Measurements from ENCODE around the gene TFDP1. TPM values are rescaled to one million over a fixed set of nuclear protein-coding genes. Genes with fewer than 3 reads are reported as not detected.

The TFDP1 gene
- polyA plus RNA-seq, 1 of the 3 experiments (the other 2 are of a cell fraction), result 76.7 TPM

DNA sequence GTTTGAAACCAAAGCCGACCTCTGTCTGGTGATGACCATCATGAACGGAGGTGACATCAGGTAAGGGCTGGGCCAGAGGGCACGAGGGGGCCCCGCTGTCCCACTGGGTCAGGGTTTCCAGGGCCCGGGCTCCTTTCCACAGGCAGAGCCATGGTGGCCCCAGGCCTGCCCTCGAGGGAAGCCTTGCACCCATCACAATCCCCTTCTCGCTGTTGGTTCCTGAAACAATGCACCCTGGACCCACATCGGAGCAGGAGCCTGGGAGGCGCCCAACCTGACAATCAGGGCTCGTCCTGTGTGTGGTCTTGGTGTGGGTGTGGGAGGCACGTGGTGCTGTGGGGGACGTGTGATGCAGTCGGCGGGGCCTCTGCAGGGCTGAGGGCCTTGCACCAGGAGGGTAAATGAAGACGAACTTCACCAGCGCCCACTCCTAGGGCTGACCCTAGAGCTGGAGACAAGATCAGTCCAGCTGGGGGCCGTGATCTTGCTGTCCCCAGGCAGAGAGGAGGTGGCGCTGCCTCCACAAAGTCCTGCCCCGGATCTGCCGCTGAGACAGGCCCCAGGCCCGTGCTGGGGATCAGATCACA, 85.3 kb downstream of the TFDP1 start:
- H3K27ac ChIP-seq (ENCODE audit: low read depth in 2 of 2, low read length in 1 of 2), result no peak overlapping the region
- no peak overlapping the region for H3K4me2 ChIP-seq
- TF ChIP-seq GATA2 (CRISPR knock-in tag; IDR thresholded peaks at IDR 0.05), result no peak
- no peak for TF ChIP-seq YY1 (IDR thresholded peaks at IDR 0.05; ENCODE audit: low read depth)
- H3K27me3 ChIP-seq (ENCODE audit: insufficient read depth), result no peaks in the 10 kb centered on the region
- H3K36me3 ChIP-seq (replicated peaks in 1 of 2; ENCODE audit: control insufficient read depth in 1 of 2, insufficient read depth in 2 of 2, low read length in 1 of 2), result no peaks in the 10 kb centered on the region
- no peaks in the 10 kb centered on the region for H3K9me2 ChIP-seq
- H3K4me1 ChIP-seq (ENCODE audit: control insufficient read depth in 1 of 2, insufficient read depth in 2 of 2, low read depth in 1 of 2, low read length in 1 of 2), result no peaks in the 10 kb centered on the region; a peak in 1 of 4 replicates
- no peak for DNase-seq
- no peaks in the 10 kb centered on the region for H3K9me3 ChIP-seq
- peaks cover 11% of the 10 kb centered on the region for H3F3A ChIP-seq (replicated peaks; ENCODE audit: insufficient read depth)
- CTCF ChIA-PET, result interaction anchor here (0.8 to 1.5 kb wide), 2 partner anchors 55 to 571 kb away, joined by 3 to 7 read pairs; no protein-coding TSS in a partner anchor
- no peak overlapping the region for H2AFZ ChIP-seq (ENCODE audit: low read depth)
- H4K20me1 ChIP-seq (ENCODE audit: insufficient read depth), result no peaks in the 10 kb centered on the region
- H3K4me3 ChIP-seq (ENCODE audit: low read depth in 2 of 2, low read length in 1 of 2), result no peak overlapping the region
- H3K79me2 ChIP-seq (ENCODE audit: insufficient read depth), result no peaks in the 10 kb centered on the region
- no peak overlapping the region for H3K9ac ChIP-seq
- 83% methylated on average over 13 of the region's 21 CpGs for WGBS (ENCODE audit: low lambda C conversion rate)
- POLR2A ChIA-PET, result no interaction called here

DNA sequence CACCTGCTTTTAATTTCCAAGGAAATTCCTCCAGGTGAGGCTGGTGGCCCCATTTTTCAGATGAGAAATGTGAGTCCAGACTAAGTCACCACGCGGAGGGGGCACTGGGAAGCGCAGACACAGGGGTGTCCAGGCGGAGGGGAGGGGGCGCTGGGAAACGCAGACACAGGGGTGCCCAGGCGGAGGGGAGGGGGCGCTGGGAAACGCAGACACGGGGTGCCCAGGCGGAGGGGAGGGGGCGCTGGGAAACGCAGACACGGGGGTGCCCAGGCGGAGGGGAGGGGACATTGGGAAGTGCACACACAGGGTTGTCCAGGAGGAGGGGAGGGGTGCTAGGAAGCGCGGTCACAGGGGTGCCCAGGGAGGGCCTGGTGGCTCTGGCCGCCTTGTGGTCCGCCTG, 86.0 kb downstream of the TFDP1 start:
- no peaks in the 10 kb centered on the region for H3K9me3 ChIP-seq
- POLR2A ChIA-PET, result interaction anchor here (0.8 kb wide), 1 partner anchor 53 kb away, joined by 3 read pairs; no protein-coding TSS in a partner anchor
- DNase-seq, result no peak
- H3K27ac ChIP-seq (ENCODE audit: low read depth in 2 of 2, low read length in 1 of 2), result no peak overlapping the region
- no peaks in the 10 kb centered on the region for H3K9me2 ChIP-seq
- WGBS (ENCODE audit: low lambda C conversion rate), result 93% methylated on average over 13 of the region's 19 CpGs
- H3F3A ChIP-seq (replicated peaks; ENCODE audit: insufficient read depth), result peaks cover 10% of the 10 kb centered on the region
- no peak for TF ChIP-seq SMC3 (IDR thresholded peaks at IDR 0.05; ENCODE audit: low read depth, low read length)
- no peak for TF ChIP-seq RAD21 (IDR thresholded peaks at IDR 0.05; ENCODE audit: low read length)
- no peak for TF ChIP-seq CHD2 (IDR thresholded peaks at IDR 0.05; ENCODE audit: low read length, partially characterized antibody)
- no peak for TF ChIP-seq MXI1 (IDR thresholded peaks at IDR 0.05; ENCODE audit: low read depth, low read length)
- TF ChIP-seq, protein P1, sequence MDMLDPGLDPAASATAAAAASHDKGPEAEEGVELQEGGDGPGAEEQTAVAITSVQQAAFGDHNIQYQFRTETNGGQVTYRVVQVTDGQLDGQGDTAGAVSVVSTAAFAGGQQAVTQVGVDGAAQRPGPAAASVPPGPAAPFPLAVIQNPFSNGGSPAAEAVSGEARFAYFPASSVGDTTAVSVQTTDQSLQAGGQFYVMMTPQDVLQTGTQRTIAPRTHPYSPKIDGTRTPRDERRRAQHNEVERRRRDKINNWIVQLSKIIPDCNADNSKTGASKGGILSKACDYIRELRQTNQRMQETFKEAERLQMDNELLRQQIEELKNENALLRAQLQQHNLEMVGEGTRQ (IDR thresholded peaks at IDR 0.05; ENCODE audit: borderline replicate concordance, low read depth, low read length), result no peak
- TF ChIP-seq FOXJ3 (CRISPR knock-in tag; IDR thresholded peaks at IDR 0.05), result no peak
- no peak for TF ChIP-seq TEAD4 (IDR thresholded peaks at IDR 0.05; ENCODE audit: borderline replicate concordance, insufficient read depth)
- TF ChIP-seq RCOR1 (IDR thresholded peaks at IDR 0.05; ENCODE audit: low read length), result no peak
- TF ChIP-seq YY1 (IDR thresholded peaks at IDR 0.05; ENCODE audit: low read depth), result no peak
- no peak for TF ChIP-seq NFIC (IDR thresholded peaks at IDR 0.05; ENCODE audit: borderline replicate concordance)
- TF ChIP-seq ELF1 (IDR thresholded peaks at IDR 0.05), result no peak
- TF ChIP-seq, protein P2, sequence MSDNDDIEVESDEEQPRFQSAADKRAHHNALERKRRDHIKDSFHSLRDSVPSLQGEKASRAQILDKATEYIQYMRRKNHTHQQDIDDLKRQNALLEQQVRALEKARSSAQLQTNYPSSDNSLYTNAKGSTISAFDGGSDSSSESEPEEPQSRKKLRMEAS (IDR thresholded peaks at IDR 0.05; ENCODE audit: low read depth), result no peak
- TF ChIP-seq GABPA (IDR thresholded peaks at IDR 0.05; ENCODE audit: low read depth), result no peak
- no peaks in the 10 kb centered on the region for H3K36me3 ChIP-seq (replicated peaks in 1 of 2; ENCODE audit: control insufficient read depth in 1 of 2, insufficient read depth in 2 of 2, low read length in 1 of 2)
- H2AFZ ChIP-seq (ENCODE audit: low read depth), result no peak overlapping the region
- no peak overlapping the region for H3K4me3 ChIP-seq (ENCODE audit: low read depth in 2 of 2, low read length in 1 of 2)
- H3K4me1 ChIP-seq (ENCODE audit: control insufficient read depth in 1 of 2, insufficient read depth in 2 of 2, low read depth in 1 of 2, low read length in 1 of 2), result no peaks in the 10 kb centered on the region; a peak in 1 of 4 replicates
- no peak overlapping the region for H3K4me2 ChIP-seq
- no peaks in the 10 kb centered on the region for H3K79me2 ChIP-seq (ENCODE audit: insufficient read depth)
- no peaks in the 10 kb centered on the region for H4K20me1 ChIP-seq (ENCODE audit: insufficient read depth)
- no peak overlapping the region for H3K9ac ChIP-seq
- H3K27me3 ChIP-seq (ENCODE audit: insufficient read depth), result no peaks in the 10 kb centered on the region
- CTCF ChIA-PET, result interaction anchor here (0.8 to 1.5 kb wide), 3 partner anchors 54 to 571 kb away, joined by 3 to 7 read pairs (median 5); no protein-coding TSS in a partner anchor

Measured in SK-N-SH (cell line).